NCI-H1092 treated with DMSO at 0.1 percent for 48 hours (cell line): ENCODE results near the gene PEX10.

Source experiments
- DNase-seq: peaks from one replicate; lab custom pipeline; 2025; lab: John Stamatoyannopoulos, UW

The PEX10 gene

GRCh38 chr1:2404142-2404889 is 8.0 kb downstream of the PEX10 start:
- DNase-seq: no peak

- no peak for DNase-seq
These were observed 9.1 kb downstream of the PEX10 start for GRCh38 chr1:2403273-2403672.

GRCh38 chr1:2402420-2402819 is 9.9 kb downstream of the PEX10 start:
- no peak for DNase-seq

GRCh38 chr1:2400950-2401649 is 11.3 kb downstream of the PEX10 start:
- no peak for DNase-seq

GRCh38 chr1:2400576-2400909 is 11.8 kb downstream of the PEX10 start:
- DNase-seq: no peak

DNA sequence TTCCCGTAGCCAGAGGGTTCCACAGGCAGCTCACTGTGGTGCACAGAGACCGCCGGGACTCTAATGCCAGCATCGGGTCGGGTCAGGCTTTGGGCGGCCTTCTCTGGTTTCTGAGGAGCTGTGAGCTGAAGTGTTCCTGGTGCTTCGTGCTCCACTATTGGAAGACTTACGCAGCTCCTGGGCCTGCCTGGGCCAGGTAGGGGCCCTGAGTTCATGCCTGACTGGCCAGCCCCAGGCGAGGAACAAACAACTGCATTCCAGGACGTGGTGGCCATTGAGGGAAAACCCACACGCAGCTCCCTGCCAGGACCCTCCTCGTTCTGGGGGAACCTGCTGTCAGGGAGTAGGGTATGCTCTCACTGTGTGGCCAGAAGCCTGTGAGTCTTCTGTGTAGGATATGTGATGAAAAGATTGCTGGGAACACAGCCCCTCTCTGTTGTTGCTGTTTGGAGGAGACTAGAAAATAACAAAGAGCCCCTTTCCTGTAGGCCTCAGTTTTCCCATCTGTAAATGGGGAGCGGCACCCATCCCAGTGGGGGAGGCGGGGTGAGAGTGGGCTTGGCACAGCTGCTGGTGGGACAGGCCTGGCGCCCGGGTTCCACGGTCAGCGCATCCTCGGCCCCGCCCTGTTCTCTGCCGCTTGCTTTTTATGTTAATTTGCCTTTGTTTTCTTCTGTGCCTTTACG is 12.3 kb downstream of the PEX10 start:
- DNase-seq: no peak

DNA sequence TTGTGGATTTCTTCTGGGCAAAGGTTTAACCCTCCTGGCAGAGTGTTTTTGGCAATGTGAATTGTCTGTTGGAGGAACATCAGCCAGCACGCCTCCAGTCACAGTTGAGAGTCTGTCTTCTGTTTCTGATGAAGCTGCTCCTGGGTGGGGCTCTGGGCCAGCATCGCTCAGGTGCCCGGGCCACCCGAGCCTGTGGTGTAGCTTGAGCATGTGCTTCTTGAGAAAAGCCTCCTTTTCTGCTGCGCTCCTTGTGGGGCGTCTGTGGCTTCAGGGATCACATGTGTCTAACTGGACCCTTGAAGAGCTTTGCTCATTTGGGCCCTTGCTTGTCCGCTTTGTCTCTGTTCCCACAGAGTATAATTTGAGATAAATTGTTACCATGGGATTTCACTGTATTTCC is 13.5 kb downstream of the PEX10 start:
- no peak for DNase-seq

- no peak for DNase-seq
These were observed 15.2 kb downstream of the PEX10 start for GRCh38 chr1:2397007-2397679.

DNA sequence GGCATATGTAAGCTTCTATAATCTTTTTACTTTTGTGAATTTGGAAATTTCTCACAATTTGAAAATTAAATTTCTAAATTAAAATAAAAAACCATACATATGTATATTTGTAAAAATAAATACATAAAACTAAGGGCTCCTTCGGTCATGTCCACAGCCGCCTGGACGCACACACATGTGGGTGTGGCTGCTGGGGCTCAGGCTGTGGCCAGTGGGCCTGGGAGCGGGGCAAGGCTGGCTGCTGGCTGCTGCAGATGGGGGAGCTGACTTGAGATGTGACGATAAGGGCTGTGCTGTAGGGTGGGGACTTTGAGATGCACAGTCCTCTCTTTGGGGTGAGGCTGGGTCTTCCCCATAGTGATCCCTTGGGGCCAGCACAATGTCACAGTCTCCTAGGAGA is 15.9 kb downstream of the PEX10 start:
- no peak for DNase-seq

DNA sequence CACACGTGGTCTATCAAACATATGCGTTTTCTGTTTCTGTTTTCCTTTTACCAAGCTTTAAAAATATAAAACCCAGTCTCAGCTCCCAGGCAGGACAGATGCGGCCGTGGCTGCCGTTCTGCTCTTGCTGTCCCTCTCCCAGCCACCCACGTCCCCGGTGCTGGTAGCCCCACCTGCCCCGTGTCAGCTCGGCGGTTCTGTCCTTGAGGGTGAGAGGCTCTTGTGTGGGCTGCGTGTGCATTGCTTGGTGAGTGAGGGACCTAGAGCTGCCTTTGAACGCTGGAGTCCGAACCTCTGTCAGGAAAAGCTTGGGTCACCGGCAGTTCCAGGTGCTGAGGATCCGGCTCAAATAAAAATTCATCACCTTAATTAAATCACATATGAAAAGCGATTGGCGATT is 16.3 kb downstream of the PEX10 start:
- no peak for DNase-seq

DNA sequence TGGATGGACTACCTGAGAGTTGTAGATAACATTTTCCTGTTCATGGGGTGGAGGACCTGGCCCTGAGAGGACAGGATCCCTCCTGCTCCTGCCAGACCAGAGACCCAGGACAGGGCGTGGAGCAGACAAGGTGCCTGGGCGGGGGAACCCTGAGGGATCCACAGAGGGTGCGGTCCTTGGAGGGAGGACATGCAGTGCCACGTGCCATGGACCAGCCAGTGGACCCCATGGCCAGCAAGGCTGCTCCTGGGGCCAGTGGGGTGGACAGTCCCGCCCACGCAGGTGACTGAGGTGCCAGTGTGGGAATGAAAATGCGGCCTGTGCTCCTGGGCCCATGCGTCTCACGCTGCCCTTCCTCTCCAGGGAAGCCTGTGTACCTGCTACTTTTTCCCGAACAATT is 17.1 kb downstream of the PEX10 start:
- DNase-seq: no peak

DNA sequence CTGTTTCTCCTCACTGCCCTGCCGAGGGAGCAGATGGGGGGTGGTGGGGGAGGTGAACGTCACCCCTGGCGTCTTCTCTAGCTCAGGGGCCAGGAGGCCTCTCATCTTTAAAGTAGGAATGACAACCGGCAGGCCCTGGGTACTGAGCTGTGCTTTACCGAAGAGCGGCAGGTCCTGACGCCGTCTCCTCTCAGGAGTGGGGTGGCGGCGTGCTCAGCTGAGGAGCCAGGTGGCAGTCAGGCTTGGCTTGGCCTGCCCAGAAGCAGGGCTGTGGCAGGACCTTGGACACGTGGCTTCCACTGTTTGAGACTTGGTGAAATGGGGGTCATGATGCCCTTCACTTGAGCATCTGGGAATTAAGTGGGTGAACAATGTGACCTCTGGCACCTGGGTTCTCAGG is 17.6 kb downstream of the PEX10 start:
- DNase-seq: no peak

DNA sequence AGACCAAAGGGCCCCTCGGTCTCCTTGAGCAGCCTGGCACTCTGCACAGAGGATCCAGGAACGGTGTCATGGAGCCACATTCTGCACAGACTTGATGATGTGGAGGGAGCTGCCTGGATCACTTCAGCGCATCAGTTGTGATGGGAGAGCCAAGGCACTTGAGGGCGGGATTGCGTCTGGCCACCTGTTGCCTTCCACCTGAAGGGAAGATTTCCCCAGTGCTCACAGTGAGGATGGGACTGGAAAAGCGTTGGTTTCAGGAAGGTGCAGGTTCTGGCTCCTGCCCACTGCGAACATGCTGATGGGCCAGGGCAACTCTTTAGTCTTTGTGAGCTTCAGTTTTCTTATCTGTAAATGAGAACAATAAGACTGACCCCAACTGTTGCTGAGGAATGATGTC is 18.1 kb downstream of the PEX10 start:
- no peak for DNase-seq

- no peak for DNase-seq
These were observed 18.9 kb downstream of the PEX10 start for GRCh38 chr1:2393471-2393877.

GRCh38 chr1:2392686-2393085 is 19.7 kb downstream of the PEX10 start:
- DNase-seq: no peak

- no peak for DNase-seq
These were observed 20.3 kb downstream of the PEX10 start for GRCh38 chr1:2391931-2392509.

DNA sequence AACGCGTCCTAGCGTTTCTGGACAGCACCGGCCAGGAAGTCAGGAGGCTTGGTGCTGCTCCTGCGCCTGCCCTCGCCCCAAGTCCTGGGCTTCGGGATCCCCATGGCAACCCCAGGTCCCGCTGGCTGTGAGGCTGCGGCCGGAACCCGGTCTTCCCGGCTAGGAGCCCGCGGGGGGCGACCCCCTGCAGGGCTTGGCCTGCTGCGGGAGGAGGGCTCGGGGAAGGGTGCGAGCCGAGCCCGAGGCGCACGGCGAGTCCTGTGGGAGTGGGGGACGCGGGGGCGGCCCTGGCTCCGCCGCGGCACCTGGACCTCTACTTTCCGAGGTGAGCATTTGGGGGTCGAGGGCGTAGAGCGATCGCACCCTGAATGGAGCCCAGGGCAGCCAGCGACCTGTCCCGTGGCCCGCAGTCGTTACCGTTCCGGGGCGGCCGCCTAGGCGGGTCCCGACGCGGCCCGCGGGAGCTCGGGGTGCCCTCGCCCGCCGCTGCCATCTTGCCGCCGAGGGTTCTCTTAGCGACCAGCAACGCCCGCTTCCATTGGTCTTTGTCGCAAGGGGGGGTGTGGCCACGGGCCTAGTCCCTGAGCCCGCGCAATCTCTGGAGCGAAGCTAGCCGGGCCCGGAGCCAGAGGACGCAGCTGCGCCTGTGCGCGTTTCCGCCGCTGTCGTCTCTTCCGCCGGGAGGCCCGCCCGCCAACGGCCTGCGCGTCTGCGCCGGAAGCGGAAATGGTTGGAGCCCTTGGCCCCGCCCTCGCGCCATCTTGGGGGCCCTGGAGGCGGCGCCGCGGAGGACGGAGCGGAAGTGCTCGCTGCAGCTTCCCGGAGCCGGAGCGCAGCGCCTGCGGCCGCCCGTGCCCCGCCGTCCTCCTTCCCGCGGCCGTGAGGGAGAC is 21.1 kb downstream of the PEX10 start, which contains the start of the genes MORN1 and RER1:
Gene MORN1, minus strand, starts transcription at position 514 of the 890 bp plus-strand sequence. Its CDS starts 21 bp downstream, at position 493.
Gene RER1, plus strand, starts transcription at position 801 of the 890 bp plus-strand sequence. CDS start 3,950 bp downstream, outside the sequence.
- peak; percentile 93 for DNase-seq

GRCh38 chr1:2389644-2390043 is 22.7 kb downstream of the PEX10 start:
- no peak for DNase-seq

GRCh38 chr1:2388004-2388913 is 24.1 kb downstream of the PEX10 start:
- DNase-seq: no peak
